ENCODE results near the gene SLC4A8.

The SLC4A8 gene

DNA sequence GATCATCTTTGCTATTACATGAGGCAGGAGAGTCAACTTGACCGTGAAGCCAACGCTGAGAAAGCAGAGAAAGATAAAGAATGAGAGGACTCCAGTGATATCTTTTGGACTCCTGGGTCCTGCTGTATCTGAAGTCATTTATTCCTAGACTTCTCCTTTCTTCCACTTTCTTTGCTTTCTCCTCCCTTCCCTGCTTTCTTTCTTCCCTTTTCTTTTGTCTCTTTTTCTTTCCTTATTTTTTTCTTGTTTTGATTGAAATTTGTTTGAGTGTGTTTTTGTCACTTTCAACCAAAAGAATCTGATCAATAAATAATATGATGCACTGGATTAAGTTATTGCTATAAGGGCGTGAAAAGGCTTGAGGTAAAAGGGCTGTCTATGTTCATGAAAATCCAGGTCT lies 20.0 kb upstream of the SLC4A8 start:
- DNase-seq (ENCODE audit: low read depth): no peak
- no peak for TF ChIP-seq CTCF (IDR thresholded peaks at IDR 0.05; ENCODE audit: low read depth, low read length)
- no peak for TF ChIP-seq POLR2A (IDR thresholded peaks at IDR 0.05; ENCODE audit: extremely low read depth, insufficient read length)
- TF ChIP-seq, protein P1, sequence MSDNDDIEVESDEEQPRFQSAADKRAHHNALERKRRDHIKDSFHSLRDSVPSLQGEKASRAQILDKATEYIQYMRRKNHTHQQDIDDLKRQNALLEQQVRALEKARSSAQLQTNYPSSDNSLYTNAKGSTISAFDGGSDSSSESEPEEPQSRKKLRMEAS (IDR thresholded peaks at IDR 0.05; ENCODE audit: low read depth, low read length): no peak
- TF ChIP-seq MYC (IDR thresholded peaks at IDR 0.05; ENCODE audit: low read depth, low read length): no peak
- no peak overlapping the region for H3K4me3 ChIP-seq (ENCODE audit: low read depth, low read length)

GRCh38 chr12:51405801-51406207 lies 18.8 kb upstream of the SLC4A8 start:
- no peak for TF ChIP-seq POLR2A (IDR thresholded peaks at IDR 0.05; ENCODE audit: extremely low read depth, insufficient read length)
- TF ChIP-seq MYC (IDR thresholded peaks at IDR 0.05; ENCODE audit: low read depth, low read length): no peak
- TF ChIP-seq, protein P1 (IDR thresholded peaks at IDR 0.05; ENCODE audit: low read depth, low read length): no peak
- TF ChIP-seq CTCF (IDR thresholded peaks at IDR 0.05; ENCODE audit: low read depth, low read length): no peak
- DNase-seq (ENCODE audit: low read depth): no peak
- no peak overlapping the region for H3K4me3 ChIP-seq (ENCODE audit: low read depth, low read length)

DNA sequence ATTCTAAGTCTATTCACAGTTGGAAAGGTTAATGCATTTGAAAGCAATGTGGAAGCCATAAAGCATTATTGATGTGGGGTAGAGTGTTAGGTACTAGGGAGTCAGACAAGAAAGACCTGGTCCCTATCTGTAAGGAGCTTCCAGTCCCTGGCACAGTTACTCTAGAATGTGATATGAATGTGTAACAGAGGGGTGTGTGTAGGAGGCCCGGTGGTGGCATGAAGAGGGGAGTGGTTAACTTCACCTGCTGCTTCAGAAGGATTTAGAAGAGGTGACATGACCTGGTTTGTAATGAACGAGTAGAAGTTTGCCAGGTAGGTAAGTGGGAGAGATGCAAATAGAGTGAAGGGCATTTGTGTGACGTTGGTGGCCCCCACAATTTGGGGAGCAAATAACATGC lies 18.3 kb upstream of the SLC4A8 start:
- no peak overlapping the region for H3K4me3 ChIP-seq (ENCODE audit: low read depth, low read length)
- no peak for DNase-seq (ENCODE audit: low read depth)
- TF ChIP-seq, protein P1 (IDR thresholded peaks at IDR 0.05; ENCODE audit: low read depth, low read length): no peak
- no peak for TF ChIP-seq MYC (IDR thresholded peaks at IDR 0.05; ENCODE audit: low read depth, low read length)

- H3K4me3 ChIP-seq (ENCODE audit: low read depth, low read length): no peak overlapping the region
- no peak for TF ChIP-seq MYC (IDR thresholded peaks at IDR 0.05; ENCODE audit: low read depth, low read length)
- TF ChIP-seq, protein P1 (IDR thresholded peaks at IDR 0.05; ENCODE audit: low read depth, low read length): no peak
- TF ChIP-seq POLR2A (IDR thresholded peaks at IDR 0.05; ENCODE audit: extremely low read depth, insufficient read length): no peak
- TF ChIP-seq CTCF (IDR thresholded peaks at IDR 0.05; ENCODE audit: low read depth, low read length): no peak
- DNase-seq (ENCODE audit: low read depth): no peak
These were observed 17.8 kb upstream of the SLC4A8 start for GRCh38 chr12:51406859-51407258.

GRCh38 chr12:51407604-51408003 lies 17.0 kb upstream of the SLC4A8 start:
- TF ChIP-seq CTCF (IDR thresholded peaks at IDR 0.05; ENCODE audit: low read depth, low read length) (no peak), POLR2A (IDR thresholded peaks at IDR 0.05; ENCODE audit: extremely low read depth, insufficient read length) (no peak), MYC (IDR thresholded peaks at IDR 0.05; ENCODE audit: low read depth, low read length) (no peak)
- TF ChIP-seq, protein P1 (IDR thresholded peaks at IDR 0.05; ENCODE audit: low read depth, low read length): no peak
- H3K4me3 ChIP-seq (ENCODE audit: low read depth, low read length): no peak overlapping the region
- DNase-seq (ENCODE audit: low read depth): peak; percentile 58

- no peak for TF ChIP-seq MYC (IDR thresholded peaks at IDR 0.05; ENCODE audit: low read depth, low read length)
- TF ChIP-seq, protein P1 (IDR thresholded peaks at IDR 0.05; ENCODE audit: low read depth, low read length): no peak
- TF ChIP-seq CTCF (IDR thresholded peaks at IDR 0.05; ENCODE audit: low read depth, low read length): no peak
- TF ChIP-seq POLR2A (IDR thresholded peaks at IDR 0.05; ENCODE audit: extremely low read depth, insufficient read length): no peak
- DNase-seq (ENCODE audit: low read depth): no peak
- no peak overlapping the region for H3K4me3 ChIP-seq (ENCODE audit: low read depth, low read length)
These were observed 14.8 kb upstream of the SLC4A8 start for GRCh38 chr12:51409846-51410245.

Data from NB4 (cell line).